Activated B cell treated with CpG ODN at 0.5 μM for 24 hours (primary cell): ENCODE measurements around the gene PTPRZ1. TPM values are rescaled to one million over a fixed set of nuclear protein-coding genes. Genes with fewer than 3 reads are reported as not detected.

Source experiments
- ATAC-seq: fragments of 200-7000 bp; cut with Tn5 transposase; one replicate; pipeline ENCODE4 v1.10.0; 2021; ENCODE audit warnings: low read depth, mild to moderate bottlenecking, moderate library complexity
- CTCF ChIA-PET: fragments of 350-600 bp; sonication (Branson Sonifier 250); formaldehyde crosslinking; loops from one replicate; lab custom pipeline; 2021; ENCODE audit warnings: antibody characterized with exemption; lab: Charles Lee
- POLR2A ChIA-PET: fragments of 350-600 bp; sonication (Branson Sonifier 250); formaldehyde crosslinking; loops from one replicate; lab custom pipeline; 2021; ENCODE audit warnings: antibody characterized with exemption; lab: Charles Lee
- DNase-seq: peaks from one replicate; pipeline ENCODE4 v3.0.0; 2022
- H3K27ac Mint-ChIP-seq: one replicate; pipeline ENCODE4 v1.8.0; 2020; ENCODE audit warnings: mixed read lengths
- H3K27me3 Mint-ChIP-seq: one replicate; pipeline ENCODE4 v1.8.0; 2021; ENCODE audit warnings: mixed read lengths
- H3K36me3 Mint-ChIP-seq: one replicate; pipeline ENCODE4 v1.8.0; 2021; ENCODE audit warnings: low read depth, mixed read lengths
- H3K4me1 Mint-ChIP-seq: one replicate; pipeline ENCODE4 v1.8.0; 2021; ENCODE audit warnings: mixed read lengths
- H3K4me3 Mint-ChIP-seq: one replicate; pipeline ENCODE4 v1.8.0; 2020; ENCODE audit warnings: mild to moderate bottlenecking, mixed read lengths
- H3K9me3 Mint-ChIP-seq: one replicate; pipeline ENCODE4 v1.8.0; 2020; ENCODE audit warnings: mixed read lengths
- CTCF ChIP-seq: fragments of 200-600 bp; IDR thresholded peaks from one replicate; pipeline ENCODE4 v1.8.0; 2022; ENCODE audit warnings: antibody characterized with exemption, mild to moderate bottlenecking
- intact Hi-C: fragments of 100-400 bp; cut with micrococcal nuclease; formaldehyde crosslinking; loops from one replicate; pipeline ENCODE4 v1.15.1; 2024
- total RNA-seq: library from RNA; stranded (reverse); gene quantifications from 2 replicates; pipeline ENCODE4 v1.2.3, GENCODE V29; 2022

Gene PTPRZ1
- total RNA-seq, 1 donor from 2014 or later: not detected

GRCh38 chr7:122100021-122100420 is 227.1 kb downstream of the PTPRZ1 start:
- DNase-seq: no peak
- Mint-ChIP-seq H3K9me3 (peaks cover 18% of the 10 kb centered on the region), H3K27me3 (no peaks in the 10 kb centered on the region), H3K4me1 (no peaks in the 10 kb centered on the region), H3K27ac (no peak overlapping the region), H3K36me3 (peaks cover 28% of the 10 kb centered on the region), H3K4me3 (no peak overlapping the region)
- ATAC-seq: no peak
- POLR2A ChIA-PET: no interaction called here
- intact Hi-C loops: no loop called here
- TF ChIP-seq CTCF: no peak
- CTCF ChIA-PET: no interaction called here

- peaks cover 37% of the 10 kb centered on the region for H3K9me3 Mint-ChIP-seq
- CTCF ChIA-PET: interaction anchor here (3.0 kb wide), 1 partner anchor 10 kb away, joined by 14 read pairs; no protein-coding TSS in a partner anchor
- POLR2A ChIA-PET: no interaction called here
- peaks cover 50% of the 10 kb centered on the region for H3K36me3 Mint-ChIP-seq
- ATAC-seq (no peak), DNase-seq (no peak)
- H3K27ac Mint-ChIP-seq: no peak overlapping the region
- no peak for TF ChIP-seq CTCF
- H3K27me3 Mint-ChIP-seq: no peaks in the 10 kb centered on the region
- H3K4me3 Mint-ChIP-seq: no peak overlapping the region
- H3K4me1 Mint-ChIP-seq: no peaks in the 10 kb centered on the region
- intact Hi-C loops: no loop called here
These were observed 230.1 kb downstream of the PTPRZ1 start for GRCh38 chr7:122103064-122103463.
